Erythroblast (primary cell): ENCODE measurements around the gene PPP1R1B.

Experiments used
- GATA1 ChIP-seq: IDR thresholded peaks from 2 replicates; pipeline ENCODE4 v1.6.1; 2011; ENCODE audit warnings: low read depth, mild to moderate bottlenecking, control low read depth, low read length, moderate library complexity
- POLR2A ChIP-seq: IDR thresholded peaks from 2 replicates; pipeline ENCODE4 v1.6.1; 2011; ENCODE audit warnings: mild to moderate bottlenecking, low read length

DNA sequence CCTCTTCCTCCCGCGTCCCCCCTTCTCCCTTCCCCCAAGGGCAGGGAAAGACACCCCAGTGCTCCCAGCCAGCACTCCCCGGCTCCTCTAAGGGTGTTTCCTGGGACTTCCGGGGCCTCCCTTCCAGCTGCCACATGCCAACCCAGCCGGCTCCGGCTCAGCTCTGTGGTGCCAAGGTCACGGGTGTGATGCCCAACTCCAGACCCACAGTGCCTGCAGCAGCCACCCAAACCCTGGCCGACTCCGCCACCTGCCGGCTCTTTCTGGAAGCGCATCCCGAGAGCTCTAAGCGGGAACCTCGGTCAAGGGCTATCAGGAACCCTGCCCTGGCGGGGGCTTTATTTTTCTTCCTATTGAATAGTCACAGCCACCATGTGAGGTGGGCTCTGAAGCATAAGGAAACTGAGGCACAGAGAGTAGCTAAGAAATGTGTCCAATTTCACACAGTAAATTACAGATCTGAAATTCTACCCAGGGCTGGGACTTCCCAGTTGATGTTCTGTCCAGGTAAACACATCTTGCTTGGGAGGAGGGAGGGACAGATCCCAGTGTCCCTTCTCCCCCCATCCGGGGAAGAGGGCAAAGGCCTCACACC is 3.3 kb upstream of the PPP1R1B start:
- TF ChIP-seq POLR2A (no peak), GATA1 (no peak)
